HG03575 (cell line): ENCODE measurements around the gene KCTD6.

ENCODE experiments used
- ATAC-seq: cut with Tn5 transposase; IDR thresholded peaks from one replicate; pipeline ENCODE4 v1.9.1; 2021; ENCODE audit not compliant: unreplicated experiment, insufficient number of reproducible peaks, low FRiP score; ENCODE audit errors: extremely low read depth

The KCTD6 gene

GRCh38 chr3:58491506-58492402 lies at the start of gene KCTD6:
KCTD6 (plus strand) TSS chr3:58492096; CDS start chr3:58498756, 6,660 bp downstream.
- no peak for ATAC-seq

DNA sequence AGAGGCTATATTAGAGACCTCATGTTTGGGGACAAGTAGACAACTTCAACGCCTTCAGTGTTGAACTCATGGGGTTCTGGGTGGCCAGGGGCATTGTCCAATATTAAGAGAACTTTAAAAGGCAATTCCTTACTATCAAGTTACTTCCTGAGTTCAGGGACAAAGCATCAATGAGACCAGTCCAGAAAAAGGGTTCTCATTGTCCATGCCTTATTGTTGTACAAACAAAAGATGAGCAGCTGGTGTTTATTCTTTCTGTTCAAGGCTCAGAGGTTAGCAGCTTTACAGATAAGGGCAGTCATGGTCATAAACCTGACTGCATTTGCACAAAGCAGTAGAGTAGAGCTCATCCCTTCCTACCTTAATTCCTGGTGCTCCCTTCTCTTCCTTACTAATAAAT lies 39.7 kb upstream of the KCTD6 start:
- no peak for ATAC-seq

- no peak for ATAC-seq
These were observed 32.7 kb upstream of the KCTD6 start for GRCh38 chr3:58459160-58459559.

DNA sequence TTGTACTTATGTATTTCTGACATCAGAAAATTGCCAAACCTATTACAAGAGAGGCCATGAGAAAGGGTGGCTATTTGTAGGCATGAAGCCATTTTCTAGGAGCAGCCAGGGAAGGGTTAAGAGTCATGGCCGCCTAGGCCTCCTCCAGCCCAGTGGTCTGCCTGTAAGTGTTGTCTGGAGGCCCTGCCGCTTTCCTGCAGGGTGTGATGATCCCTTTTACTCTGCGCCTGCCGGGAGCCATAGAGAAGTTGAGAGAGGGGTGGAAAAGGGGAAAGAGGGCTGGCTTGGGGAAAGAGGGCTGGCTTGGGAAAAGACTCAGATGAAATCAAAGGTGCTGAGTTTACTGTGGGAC lies 29.1 kb upstream of the KCTD6 start:
- no peak for ATAC-seq

DNA sequence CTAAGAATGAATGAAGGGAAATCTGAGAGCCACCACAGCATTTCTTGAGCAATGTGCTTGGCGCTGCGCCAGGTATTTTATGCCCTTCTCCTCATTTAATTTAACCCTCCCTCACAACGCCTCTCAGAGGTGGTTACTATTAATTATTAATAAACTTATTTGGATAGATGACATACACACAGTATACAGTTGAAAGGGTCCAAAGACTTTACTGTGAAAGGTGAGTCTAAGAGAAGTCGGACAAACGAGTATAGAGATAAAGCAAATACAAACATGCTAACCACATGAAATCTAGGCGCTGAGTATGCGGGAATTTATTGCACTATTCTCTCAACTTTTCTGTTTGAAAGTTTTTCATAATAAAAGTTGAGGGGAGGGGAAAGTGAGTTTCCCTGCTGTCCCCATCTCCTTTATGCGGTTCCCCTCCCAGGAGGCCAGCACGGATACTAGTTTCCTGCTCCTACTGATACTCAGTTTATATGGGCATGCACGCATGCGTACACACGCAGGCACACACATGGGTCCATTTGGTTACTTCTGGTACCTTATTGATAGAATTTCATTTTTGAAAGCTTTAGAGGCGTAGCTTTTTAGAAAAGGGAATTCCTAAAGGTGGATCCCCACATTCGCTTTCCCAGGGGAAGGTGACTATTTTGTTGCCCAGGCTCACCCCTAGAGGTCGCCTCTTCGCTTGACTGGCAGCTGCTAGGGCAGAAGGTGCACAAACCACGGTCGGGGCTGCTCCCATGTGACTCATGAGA lies 28.5 kb upstream of the KCTD6 start:
- ATAC-seq: no peak

DNA sequence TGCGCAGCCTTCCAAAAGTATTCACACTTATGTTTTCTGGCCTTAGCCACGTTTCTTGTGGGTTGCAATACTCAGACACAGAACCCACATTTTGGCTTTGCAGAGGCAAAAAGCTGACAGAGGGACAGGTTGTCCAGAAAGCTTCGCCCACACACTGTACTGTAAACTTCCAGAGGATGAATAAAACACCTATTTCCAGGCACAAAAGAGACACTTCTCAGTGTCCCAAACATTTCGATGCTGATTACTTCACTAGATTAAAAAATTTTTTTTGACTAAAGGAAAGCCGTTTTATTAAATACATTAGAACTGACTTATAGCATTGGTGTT lies 28.0 kb upstream of the KCTD6 start:
- no peak for ATAC-seq

DNA sequence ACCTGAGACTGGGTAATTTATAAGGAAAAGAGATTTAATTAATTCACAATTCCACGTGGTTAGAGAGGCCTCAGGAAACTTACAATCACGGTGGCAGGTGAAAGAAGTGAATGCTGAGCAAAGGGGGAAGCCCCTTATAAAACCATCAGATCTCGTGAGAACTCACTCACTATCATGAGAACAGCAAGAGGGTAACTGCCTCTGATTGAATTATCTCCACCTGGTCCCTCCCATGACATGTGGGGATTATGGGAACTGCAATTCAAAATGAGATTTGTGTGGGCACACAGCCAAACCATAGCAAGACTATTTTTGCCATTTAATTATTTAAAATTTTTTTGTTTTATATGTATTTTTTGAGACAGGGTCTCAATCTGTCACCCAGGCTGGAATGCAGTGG lies 27.0 kb upstream of the KCTD6 start:
- no peak for ATAC-seq

GRCh38 chr3:58466899-58467563 lies 24.9 kb upstream of the KCTD6 start:
- ATAC-seq: no peak

GRCh38 chr3:58469096-58469495 lies 22.8 kb upstream of the KCTD6 start:
- no peak for ATAC-seq

- no peak for ATAC-seq
These were observed 21.4 kb upstream of the KCTD6 start for GRCh38 chr3:58470363-58471024.

DNA sequence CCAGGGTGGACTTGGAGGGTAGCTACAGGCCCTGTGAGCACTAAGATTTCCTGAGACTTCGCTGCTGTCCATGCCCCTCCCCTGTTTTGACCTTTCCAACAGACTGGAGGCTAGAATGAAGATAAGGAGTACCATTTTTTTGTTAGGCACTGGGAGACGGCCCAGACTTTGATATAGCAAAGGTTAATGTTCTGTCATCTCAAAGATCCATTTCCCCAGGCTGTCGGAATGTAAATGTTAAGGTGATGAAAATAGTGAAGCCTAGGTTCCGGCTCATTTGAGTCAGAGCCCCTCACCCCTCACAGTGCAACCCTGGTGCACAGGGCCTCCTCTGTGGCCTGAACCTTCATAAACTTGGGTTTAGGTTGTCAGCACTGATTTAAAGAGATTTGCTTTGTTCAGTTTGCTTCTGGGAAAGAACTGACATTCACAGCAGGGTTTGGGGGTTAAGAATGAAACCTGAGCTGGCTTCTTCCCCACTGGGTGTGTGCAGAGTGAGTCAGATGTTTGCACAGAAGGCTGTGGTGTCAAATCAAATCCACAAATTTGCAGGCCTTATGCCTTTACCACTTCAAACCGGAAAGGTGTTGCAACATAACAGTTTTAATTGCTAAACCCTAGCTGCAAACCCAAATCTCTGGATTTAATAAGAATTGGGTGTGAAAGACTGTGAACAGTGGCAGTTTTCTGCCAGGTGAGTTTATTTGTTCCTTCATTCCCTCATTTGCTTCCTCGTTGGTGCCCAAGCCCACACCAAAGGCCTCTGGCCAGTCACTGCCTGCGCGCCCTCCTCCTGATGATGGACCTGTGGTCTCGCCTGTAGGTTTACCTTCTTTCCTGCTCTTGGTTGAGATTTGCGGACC lies 20.6 kb upstream of the KCTD6 start:
- ATAC-seq: no peak

- no peak for ATAC-seq
These were observed 18.6 kb upstream of the KCTD6 start for GRCh38 chr3:58473275-58473674.

GRCh38 chr3:58474348-58474911 lies 17.5 kb upstream of the KCTD6 start:
- no peak for ATAC-seq

DNA sequence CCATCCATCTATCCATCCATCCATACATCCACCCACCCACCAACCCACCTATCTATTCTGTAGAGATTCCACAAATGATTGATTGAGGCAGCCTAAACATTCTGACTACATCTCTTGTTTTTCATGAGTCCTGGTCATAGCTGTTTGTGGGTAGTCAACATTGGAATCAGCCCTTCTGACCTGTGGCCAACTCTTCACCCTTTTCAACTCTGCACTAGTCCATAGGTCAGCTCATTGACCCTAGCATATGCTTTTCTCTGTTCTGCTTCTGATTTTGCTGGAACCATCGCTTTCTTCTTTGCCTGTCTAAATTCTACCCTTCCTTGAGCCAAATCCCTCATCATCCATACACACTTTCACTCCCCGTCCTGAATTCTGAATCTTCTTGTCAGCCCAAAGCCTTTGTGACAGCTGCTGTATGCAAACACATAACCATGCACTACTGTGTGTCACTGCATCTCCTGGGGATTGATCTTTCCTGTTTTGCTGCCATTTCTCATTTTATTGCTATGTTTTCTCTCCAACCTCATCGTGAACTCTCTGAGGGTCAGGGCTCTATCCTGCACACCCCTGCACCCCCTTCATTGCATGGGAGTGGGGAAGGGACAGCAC lies 16.8 kb upstream of the KCTD6 start:
- ATAC-seq: no peak

- no peak for ATAC-seq
These were observed 13.1 kb upstream of the KCTD6 start for GRCh38 chr3:58478781-58479180.

DNA sequence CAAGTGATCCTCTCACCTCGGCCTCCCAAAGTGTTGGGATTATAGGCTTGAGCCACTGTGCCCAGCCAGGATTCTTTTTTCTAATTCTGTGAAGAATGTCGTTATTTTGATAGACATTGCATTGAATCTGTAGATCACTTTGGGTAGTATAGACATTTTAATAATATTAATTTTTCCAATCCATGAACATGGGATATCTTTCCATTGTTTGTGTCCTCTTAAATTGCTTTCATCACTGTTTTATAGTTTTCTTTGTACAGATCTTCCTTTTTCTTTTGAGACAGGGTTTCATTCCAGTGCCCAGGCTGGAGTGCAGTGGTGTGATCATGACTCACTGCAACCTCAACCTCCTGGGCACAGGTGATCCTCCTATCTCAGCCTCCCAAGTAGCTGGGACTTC lies 11.6 kb upstream of the KCTD6 start:
- ATAC-seq: no peak

DNA sequence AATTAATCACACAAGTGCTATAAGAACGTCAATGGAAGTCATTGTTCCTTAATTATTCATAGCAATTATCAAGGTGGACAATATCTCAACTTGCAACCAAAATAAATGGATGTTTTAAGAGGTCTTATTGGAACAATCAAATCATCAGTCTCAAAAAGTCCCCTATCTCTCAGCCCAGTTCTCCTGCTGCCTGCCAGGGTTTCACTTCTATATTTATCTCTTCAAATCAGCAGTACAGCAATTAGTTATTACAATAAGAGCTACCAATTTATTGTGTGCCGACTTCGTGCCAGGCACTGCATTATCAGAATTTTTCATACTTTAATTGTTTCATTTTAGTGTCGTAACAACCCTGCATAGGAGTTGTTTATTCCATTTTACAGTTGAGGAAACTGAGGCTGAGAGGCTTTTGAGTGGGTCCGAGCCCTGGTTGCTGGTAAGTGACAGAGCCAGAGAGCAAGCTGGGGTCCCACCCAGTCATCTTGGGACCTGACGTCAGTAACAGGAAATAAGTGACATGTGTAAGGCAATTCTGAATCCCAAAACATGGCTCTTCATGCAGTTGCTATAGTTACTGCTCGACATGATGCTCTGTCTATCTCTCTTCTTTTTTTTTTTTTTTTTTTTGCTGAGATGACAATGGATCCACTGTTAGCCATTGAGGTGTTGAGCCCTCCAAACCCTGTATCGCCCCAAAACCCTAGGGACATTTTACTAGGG lies 8.8 kb upstream of the KCTD6 start:
- no peak for ATAC-seq
